Activated CD4-positive, alpha-beta T cell treated with anti-CD3 and anti-CD28 coated beads for 48 hours (primary cell): Measurements from ENCODE around the gene YWHAH.
A peak's percentile ranks its signal among the peaks of the same experiment; 100 is the strongest.
"Not testable (repeated sequence)": the region's sequence is repeated elsewhere in the genome, so short reads cannot be mapped to it uniquely, and the experiment has no call there.

ENCODE experiments used
- DNase-seq: peaks from one replicate; pipeline ENCODE4 v3.0.0-alpha.2; 2020

YWHAH gene

DNA sequence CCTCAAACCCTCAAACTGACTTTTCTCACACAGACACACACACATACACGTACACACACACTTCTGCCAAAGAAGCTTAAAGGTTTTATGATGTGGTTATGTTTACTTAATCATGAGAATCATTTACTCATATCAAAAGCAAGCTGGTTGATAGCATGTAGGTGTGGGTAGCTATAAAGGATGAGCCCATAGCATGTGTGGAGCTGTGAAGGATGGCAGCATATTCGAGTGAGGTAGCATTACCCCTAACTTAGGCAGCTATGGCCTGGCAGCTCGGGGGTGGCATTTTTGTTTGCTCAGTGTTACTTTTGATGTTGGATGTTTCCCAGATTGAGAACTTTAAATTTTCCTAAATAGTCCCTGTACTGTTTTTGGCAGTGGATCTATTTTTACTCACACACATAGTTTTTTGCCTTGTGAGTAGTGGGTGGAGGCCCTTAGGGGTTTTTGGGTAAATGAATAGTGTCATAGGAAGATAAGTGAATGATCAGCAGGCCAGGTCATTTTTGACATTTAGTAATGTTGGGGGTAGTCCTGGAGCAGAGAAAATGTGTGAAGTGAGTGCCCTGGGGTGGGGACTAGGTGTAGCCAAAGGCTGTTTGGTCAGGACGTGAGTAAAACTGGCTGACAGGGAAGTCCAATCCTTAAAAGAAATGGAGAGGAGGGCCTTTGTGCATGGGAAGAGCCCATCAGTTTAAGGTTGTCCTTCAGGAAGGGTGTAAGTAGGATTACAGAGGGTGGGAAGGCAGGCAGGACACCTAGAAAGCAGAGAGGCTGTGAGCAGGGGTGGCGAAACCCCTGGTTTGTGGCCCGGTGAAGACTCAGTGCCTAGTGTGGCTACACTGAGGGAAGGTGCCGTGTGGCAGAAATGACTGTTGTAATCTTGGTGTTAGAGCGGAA is 7.1 kb downstream of the YWHAH start:
- DNase-seq: peak; percentile 31

DNA sequence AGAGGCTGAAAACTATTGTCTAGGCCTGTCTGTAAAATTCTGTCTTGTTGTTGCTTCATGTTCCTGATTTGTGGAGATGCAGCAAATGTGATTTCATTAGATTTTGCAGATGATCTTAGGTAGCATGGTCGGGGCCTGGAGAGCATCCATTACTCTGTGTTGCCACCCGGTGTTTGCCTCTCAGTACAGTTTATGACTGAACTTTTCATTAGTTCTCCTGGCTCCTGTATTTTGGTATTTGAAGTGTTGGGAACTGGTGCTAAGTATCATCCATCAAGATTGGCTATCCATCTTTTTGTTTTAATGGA is 7.7 kb downstream of the YWHAH start:
- DNase-seq: no peak

DNA sequence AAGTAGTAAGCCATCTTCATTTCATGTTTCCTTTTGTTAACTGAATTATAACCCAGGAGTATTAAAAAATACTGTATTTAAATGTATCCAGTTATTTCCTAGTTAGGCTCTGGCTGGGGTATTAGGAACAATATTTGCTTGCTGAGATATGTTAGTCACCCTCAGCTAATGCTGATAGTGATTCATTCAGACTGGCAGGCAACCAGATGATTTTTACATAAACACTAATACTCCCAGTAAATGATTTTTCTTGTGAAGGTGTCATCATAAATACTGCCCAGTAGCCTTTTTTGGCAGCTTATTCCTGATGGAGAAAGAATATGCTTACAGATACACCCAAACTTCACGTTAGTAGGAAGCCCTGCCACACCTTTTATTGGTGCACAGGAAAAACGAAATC is 8.1 kb downstream of the YWHAH start:
- DNase-seq: no peak

DNA sequence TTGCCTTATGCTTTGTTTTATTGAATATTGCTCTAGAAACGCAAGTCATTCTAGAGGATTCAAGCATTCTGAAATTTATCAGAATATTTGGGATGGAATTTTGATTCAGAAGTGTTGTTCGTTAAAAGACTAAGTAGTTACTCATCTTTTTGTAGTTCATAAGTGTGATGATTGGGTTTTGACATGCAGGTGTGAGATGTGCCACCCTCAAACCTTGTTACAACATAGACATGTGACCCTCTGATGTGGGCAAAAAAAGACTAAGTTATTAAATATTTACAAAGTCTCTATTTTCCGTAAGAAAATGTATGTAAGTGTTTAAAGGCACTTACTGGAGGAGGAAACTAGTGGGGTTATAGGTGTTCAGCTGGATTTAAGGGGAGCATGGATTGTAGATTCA is 8.9 kb downstream of the YWHAH start:
- no peak for DNase-seq

DNA sequence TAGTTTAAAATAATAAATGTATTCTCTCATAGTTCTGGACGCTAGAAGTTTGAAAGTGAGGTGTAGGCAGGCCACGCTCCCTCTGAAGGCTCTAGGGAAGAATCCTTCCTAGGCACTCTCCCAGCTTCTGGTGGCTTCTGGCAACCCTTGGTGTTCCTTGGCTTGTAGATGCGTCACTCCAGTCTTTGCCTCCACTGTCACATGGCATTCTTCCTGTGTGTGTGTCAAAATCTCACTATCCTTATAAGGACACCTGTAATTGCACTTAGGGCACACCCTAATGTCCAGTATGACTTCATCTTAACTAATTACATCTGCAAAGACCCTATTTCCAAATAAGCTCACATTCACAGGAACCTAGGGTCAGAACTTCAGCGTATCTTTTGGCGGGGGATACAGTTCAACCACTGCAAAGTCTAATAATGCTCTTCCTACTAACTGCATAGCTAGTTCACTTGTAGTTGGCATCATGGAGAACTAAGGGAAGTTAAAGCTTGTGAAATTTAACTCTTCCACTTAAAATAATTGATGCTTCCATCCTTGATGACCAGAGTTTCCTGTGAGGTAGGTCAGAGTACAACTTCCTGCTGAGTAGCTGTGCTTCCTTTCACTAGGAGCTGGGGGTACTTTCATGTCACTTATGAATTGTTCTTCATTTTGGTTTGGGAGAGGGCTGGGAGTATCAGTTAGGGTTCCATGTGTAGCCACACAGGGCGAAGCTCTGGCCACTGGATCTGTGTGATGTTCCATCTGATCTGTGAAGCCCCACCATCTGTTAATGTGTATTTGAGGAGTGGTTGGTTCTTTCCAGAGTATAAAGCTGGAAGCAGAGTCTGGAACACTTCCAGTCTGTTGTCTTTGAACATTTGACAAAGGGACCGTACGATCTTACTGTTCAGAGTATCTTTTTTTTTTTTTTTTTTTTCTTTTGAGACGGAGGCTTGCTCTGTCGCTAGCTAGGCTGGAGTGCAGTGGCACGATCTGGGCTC is 10.5 kb downstream of the YWHAH start:
- no peak for DNase-seq

DNA sequence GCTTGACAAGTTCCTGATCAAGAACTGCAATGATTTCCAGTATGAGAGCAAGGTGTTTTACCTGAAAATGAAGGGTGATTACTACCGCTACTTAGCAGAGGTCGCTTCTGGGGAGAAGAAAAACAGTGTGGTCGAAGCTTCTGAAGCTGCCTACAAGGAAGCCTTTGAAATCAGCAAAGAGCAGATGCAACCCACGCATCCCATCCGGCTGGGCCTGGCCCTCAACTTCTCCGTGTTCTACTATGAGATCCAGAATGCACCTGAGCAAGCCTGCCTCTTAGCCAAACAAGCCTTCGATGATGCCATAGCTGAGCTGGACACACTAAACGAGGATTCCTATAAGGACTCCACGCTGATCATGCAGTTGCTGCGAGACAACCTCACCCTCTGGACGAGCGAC is 12.0 kb downstream of the YWHAH start:
- no peak for DNase-seq

DNA sequence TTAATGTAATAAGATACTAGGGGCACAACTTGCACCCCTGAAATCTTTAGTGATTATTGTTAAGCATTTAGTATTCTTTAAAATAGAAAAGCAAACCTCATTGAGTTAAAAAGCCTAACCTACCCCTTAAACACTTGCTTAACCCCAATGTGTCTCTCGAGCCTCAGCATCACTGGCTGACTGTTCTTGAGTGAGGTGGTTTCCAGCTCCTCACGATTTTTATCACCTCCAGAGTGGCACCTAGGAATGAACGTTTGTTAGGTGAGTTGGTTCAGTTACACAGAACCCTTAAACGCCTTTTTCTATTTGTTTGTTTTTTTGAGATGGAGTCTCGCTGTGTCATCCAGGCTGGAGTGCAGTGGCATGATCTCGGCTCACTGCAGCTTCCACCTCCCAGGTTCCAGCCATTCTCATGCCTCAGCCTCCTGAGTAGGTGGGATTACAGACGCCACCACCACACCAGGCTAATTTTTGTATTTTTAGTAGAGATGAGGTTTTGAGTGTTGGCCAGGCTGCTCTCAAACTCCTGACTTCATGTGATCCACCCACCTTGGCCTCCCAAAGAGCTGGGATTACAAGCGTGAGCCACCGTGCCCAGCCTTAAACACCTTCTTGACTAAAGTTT is 13.7 kb downstream of the YWHAH start:
- no peak for DNase-seq

DNA sequence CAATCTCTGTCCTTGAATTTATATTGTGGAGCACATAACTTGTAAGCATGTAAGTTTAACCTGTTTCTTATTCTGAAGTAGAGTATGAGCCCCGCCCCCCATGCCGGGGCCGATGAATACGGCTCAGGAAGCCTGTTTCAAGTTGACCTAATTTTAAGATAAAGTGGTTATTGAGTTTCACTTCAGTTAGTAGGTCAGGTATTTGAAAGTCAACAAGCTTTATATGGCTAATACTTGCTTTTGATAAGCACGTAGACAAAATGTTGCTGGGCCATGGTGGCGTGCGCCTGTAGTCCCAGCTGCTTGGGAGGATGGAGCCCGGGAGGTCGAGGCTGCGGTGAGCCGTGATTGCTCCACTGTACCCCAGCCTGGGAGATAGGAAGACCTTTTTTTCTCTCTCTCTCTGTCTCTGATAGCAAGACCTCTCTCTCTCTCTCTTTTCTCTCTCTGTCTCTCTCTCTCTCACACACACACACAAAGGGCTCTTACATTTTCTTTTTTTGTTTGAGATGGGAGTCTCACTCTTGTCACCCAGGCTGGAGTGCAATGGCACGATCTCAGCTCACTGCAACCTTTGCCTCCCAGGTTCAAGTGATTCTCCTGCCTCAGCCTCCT is 14.4 kb downstream of the YWHAH start:
- no peak for DNase-seq

DNA sequence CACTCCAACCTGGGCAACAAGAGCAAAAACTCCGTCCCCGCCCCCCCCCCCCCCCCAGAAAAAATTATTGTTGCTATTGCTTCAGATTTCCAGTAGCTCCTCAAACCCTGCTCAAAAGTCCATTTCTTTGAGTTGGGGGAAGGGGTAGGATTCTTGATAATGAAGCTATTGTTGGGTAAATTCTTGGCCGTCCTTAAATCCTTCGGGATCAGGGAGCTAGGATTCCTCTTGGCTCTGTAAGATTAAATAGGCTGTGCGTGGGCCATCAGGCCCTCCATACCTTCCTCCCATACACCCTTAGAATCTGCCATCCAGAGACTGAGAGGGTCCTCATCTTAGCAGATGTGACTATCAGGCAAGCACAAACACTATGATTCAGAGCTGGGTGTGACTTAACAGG is 16.4 kb downstream of the YWHAH start:
- DNase-seq: no peak

DNA sequence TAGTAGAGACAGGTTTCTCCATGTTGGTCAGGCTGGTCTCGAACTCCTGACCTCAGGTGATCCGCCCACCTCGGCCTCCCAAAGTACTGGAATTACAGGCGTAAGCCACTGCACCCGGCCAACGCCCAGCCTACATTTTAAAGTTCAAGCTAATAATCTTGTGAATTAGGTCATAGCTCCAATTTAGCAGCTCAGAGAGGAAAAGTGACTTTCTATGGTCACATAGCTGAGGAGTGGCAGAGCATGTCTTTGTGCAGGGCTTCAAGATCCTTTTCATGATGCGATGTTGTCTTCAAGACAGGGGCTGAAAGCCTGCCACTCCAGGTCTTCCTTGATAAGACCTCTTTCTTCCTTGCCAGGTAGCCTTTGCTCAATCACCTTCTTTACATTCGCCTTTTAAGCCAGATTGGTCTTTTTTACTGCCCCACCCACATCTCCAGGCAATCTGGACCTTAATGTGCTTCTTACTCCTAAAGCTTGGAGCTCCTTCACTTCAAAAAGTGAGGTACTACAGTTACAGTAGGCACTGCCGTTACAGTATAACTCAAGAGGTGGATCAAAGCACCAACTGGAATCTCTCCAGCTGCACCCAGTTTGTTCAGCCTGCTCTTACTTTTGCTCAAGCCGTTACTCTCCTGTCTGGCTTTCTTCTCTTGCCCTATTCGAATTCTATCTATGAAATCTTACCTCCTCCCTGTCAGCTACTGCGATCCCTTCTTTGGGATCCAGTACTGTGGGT is 18.2 kb downstream of the YWHAH start:
- DNase-seq: no peak

DNA sequence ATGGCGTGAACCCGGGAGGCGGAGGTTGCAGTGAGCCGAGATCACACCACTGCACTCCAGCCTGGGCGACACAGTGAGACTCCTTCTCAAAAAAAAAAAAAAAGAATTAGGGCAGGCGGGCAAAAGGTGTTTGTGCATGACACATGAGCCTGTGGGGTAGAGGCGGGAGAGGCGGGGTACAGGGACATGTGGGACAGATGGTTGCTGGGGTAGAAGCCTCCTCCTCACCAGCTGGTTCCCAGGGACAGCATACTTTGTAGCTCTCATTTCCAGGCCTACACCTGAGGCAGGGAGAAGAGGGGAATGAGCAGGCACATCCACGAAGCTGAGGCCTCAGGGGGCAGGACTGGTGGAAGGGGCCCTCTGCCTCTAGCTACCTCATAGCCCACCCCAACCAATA is 23.7 kb downstream of the YWHAH start:
- no peak for DNase-seq

DNA sequence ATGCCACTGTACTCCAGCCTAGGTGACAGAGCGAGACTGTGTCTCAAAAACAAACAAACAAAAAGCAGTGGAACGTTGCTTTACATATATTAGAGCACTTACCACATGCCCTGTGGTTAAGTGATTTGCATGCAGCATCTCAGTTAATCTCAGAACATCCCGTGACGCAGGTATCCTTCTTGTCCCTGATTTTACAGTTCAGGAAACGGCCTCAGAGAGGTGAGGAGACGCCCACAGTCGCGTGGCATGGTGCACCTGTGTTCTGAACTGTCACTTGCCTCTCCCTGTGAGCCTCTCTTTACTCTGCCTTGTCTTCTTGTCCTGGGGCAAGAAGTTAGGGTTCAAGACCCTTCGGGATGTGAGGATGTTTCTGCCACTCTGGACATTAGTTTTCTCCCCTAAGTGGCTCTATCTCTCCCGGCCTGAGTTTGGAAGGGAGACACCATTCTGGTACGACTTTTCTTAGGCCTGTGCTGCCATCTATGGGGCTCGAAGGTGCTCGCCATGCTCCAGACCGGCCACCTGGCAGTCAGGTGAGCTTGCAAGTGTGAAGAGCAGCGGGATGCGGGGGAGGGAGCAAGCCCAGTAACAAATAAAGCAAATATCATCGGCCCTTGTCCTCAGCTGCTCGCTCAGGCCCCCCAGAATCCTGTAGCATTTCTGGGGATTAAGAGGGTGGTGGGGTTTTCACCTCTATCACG is 25.6 kb downstream of the YWHAH start:
- peak; percentile 74 for DNase-seq

DNA sequence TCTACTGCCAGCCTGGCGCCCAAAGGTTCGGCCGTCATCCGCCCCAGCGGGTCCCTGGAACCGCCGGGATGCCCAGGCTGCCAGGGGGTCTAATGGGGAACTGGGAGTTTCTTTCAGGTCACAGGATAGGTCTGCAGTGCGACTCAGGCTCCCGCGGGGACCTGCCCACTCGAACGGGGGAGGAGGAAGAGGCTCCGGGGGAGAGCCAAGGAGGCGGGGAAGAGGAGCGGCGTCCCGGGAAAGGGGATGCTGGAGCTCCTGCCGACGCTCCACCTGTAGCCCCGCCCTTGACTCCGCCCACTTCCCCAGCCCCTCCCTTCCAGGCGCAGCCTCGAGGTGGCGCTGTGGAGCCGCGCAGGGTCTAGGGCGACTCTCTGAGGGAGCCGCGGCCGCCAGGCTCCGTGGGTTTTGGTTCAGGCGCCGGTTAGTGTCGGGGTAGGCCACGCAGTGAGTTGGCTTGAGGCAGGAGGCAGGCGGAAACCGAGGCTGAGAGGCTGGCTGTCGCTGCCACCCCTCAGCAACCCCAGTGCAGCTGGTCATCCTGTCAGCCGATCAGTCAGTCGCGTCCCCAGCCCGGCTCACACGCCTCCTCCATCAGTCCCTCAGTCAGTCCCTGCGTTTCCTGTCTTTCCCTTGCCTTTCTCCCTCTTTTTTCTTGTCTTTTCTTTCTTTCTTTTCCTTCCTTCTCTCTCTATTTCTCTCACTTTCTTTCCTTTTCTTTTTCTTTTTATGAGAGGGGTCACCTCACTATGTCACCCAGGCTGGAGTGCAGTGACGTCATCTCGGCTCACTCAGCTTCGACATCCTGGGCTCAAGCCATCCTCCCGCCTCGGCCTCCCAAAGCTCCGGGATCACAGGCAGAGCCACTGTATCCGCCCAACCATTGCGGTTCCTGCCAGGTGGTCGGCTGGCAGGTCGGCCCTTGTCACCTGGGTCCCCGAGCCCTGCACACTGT is 26.4 kb downstream of the YWHAH start:
- peak; percentile 90 for DNase-seq

DNA sequence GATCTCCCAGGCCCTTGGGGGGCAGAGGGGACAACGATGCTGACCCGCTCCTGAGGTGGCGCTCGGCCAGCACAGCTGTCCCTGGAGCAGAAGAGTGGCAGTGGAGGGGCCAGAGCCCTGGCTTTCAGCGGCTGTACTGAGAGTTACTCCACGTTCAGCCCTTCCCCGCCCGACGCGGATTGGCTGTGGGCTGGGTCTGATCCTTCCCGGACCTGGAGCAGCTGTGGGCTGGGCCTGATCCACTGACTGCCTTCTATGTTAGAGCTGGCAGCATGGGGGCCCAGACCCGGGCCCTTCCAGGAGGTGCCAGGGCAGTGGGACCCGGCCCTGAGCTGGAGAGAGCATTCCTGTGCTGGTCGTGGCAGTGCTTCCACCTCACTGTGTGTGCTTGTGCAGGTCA is 27.8 kb downstream of the YWHAH start:
- DNase-seq: no peak

DNA sequence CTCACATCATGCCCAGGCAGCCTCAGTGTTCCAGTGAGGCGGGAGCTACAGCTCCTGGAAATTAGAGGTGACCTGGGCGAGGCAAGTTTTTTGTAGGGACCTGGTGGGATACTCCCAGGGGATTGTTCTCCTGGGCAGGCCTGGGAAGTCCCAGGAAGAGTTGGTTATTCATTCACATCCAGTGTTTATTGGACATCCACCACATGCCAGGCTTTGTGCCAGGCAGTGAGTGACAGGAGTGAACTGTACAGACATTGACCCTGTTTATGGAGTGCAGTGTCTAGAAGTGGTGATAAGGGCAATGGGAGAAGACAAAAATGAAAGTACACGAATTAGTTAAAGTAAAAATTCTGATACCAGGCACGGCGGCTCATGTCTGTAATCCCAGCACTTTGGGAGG is 29.4 kb downstream of the YWHAH start:
- DNase-seq: no peak

DNA sequence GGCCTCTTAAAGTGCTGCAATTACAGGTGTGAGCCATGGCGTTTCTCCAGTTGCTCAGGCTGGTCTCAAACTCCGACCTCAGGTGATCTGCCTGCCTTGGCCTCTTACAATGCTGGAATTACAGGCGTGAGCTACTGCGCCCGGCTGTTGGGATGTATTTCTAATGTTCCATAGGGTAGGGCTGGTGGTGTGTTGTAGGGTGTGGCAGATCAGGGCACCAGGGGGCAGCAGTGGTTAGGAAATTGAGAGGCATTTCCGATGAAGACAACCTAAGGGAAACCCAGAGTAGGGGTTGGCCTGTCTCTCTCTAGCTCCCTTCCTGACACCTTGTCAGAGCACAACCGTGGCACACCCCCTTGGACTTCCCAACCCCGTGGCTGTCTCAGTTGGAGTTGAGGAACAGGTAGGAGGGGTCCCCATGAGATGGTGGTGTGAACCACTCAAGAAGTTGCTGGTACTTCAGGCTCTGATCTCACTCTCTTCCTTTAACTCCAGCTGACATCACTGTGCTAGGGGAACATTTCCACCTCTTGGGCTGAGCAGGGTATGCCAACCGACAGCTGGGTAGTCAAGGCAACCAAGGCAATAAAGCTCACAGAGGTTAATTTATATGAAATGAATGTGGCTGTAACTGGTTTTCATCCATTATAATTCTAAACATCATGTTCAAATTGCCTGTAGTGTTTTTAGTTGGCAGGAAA is 33.0 kb downstream of the YWHAH start:
- DNase-seq: peak; percentile 90

DNA sequence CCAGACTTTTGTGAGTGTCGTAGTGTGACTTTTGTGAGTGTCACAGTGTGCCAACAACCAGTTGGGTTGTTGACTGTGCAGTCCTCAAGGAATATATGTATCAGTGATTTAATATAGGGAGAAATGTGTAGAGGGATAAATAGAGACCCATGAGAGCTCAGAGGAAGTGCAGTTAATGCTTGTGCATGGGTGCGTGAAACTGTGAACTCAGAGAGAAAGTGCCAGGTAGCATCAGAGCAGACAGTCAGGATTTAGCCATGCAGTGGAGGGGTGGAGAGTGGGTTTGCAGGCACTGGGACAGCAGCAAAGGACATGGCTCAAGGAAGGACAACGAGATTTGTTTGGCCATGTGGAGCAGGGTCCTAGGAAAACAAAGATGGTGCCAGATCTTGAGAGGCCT is 33.6 kb downstream of the YWHAH start:
- no peak for DNase-seq

DNA sequence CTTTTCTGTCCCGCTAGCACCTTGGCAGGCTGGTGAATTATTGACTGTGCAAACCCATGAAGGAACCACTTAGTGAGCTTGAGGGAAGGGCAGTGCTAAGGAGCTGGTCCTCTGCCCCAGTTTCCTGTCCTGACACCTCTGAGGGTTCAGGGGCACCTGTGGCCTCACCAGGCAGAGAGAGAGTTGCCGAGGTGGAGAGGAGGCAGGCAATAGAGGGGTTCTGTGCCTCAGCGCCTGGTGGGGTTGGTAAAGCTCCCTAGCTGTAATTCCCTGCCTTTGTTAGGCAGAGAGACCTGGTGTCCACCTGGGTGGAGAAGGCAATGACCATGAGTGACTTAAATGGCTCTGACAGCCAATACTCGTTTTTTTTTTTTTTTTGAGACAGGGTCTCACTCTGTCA is 36.3 kb downstream of the YWHAH start:
- DNase-seq: no peak

DNA sequence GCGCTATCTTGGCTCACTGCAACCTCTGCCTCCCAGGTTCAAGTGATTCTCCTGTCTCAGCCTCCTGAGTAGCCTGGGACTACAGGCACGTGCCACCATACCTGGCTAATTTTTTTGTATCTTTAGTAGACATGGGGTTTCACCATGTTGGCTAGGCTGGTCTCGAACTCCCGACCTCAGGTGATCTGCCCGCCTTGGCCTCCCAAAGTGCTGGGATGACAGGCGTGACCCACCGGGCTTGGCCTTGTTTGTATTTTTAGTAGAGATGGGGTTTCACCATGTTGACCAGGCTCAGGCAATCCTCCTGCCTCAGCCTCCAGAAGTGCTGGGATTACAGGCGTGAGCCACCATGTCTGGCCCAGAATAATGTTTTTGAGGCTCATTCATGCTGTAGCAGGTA is 37.6 kb downstream of the YWHAH start:
- not testable (repeated sequence) for DNase-seq
